HEK293 (cell line): ENCODE measurements around the gene RNASE8.
"Not testable (repeated sequence)": the region's sequence is repeated elsewhere in the genome, so short reads cannot be mapped to it uniquely, and the experiment has no call there.

Experiments used
- CTCF ChIA-PET: fragments of 350-600 bp; formaldehyde crosslinking; extraction: SDS; loops from one replicate; lab custom pipeline; 2021; ENCODE audit warnings: antibody characterized with exemption; lab: Yijun Ruan, JAX
- POLR2A ChIA-PET: fragments of 300-600 bp; formaldehyde crosslinking; extraction: SDS; loops from one replicate; lab custom pipeline; 2020; ENCODE audit warnings: antibody characterized with exemption, inconsistent platforms; lab: Yijun Ruan, JAX
- H3K27ac ChIP-seq: fragments of 200-500 bp; sonication (Bioruptor generic); 2 replicates; pipeline ENCODE4 v1.5.1; 2014; ENCODE audit warnings: low read depth, low read length, control low read depth, inconsistent platforms; ENCODE audit errors: extremely low read depth
- H3K36me3 ChIP-seq, 2 experiments: fragments of 200-500 bp in 1 of 2; sonication (Bioruptor generic) in 1 of 2; 1 replicate in 1 of 2; 2 replicates in 1 of 2; pipeline ENCODE4 v1.5.1; 2014 to 2017; ENCODE audit warnings: inconsistent platforms in 2 of 2, low read length in 2 of 2; ENCODE audit not compliant: control insufficient read depth in 2 of 2, insufficient read depth in 1 of 2
- H3K4me1 ChIP-seq: fragments of 200-500 bp; sonication (Bioruptor generic); 2 replicates; pipeline ENCODE4 v1.5.1; 2014; ENCODE audit warnings: mild to moderate bottlenecking, low read length, inconsistent platforms; ENCODE audit not compliant: control insufficient read depth, insufficient read depth
- H3K4me3 ChIP-seq: 2 replicates; pipeline ENCODE4 v1.5.1; 2011; ENCODE audit warnings: low read depth, mild to moderate bottlenecking, control low read depth, low read length, moderate library complexity
- H3K9me3 ChIP-seq: fragments of 200-500 bp; sonication (Bioruptor generic); 2 replicates; pipeline ENCODE4 v1.5.1; 2014; ENCODE audit warnings: low read depth, low read length, inconsistent platforms; ENCODE audit not compliant: control insufficient read depth, insufficient read depth
- KLF8 ChIP-seq: fragments of 450-650 bp; formaldehyde crosslinking; IDR thresholded peaks from 2 replicates; pipeline ENCODE4 v1.5.1; 2016; ENCODE audit warnings: missing biosample characterization, missing genetic modification characterization
- OVOL3 ChIP-seq: fragments of 450-650 bp; formaldehyde crosslinking; IDR thresholded peaks from 2 replicates; pipeline ENCODE4 v1.5.1; 2016; ENCODE audit warnings: missing biosample characterization, missing genetic modification characterization
- PRDM2 ChIP-seq: fragments of 450-650 bp; formaldehyde crosslinking; IDR thresholded peaks from 2 replicates; pipeline ENCODE4 v1.5.1; 2016; ENCODE audit warnings: missing biosample characterization, missing genetic modification characterization, borderline replicate concordance
- WT1 ChIP-seq: fragments of 450-650 bp; formaldehyde crosslinking; IDR thresholded peaks from 2 replicates; pipeline ENCODE4 v1.5.1; 2016; ENCODE audit warnings: missing biosample characterization, missing genetic modification characterization
- YY2 ChIP-seq: fragments of 450-650 bp; formaldehyde crosslinking; IDR thresholded peaks from 2 replicates; pipeline ENCODE4 v1.5.1; 2016; ENCODE audit warnings: missing biosample characterization, missing genetic modification characterization
- ZNF138 ChIP-seq: fragments of 450-650 bp; formaldehyde crosslinking; IDR thresholded peaks from 2 replicates; pipeline ENCODE4 v1.5.1; 2016; ENCODE audit warnings: missing biosample characterization, missing genetic modification characterization, borderline replicate concordance
- ZNF148 ChIP-seq: fragments of 450-650 bp; formaldehyde crosslinking; IDR thresholded peaks from 2 replicates; pipeline ENCODE4 v1.5.0; 2017; ENCODE audit warnings: missing biosample characterization, missing genetic modification characterization, borderline replicate concordance
- ZNF16 ChIP-seq: fragments of 450-650 bp; formaldehyde crosslinking; IDR thresholded peaks from 2 replicates; pipeline ENCODE4 v1.5.1; 2016; ENCODE audit warnings: low read depth, missing biosample characterization, missing genetic modification characterization
- ZNF169 ChIP-seq: fragments of 450-650 bp; formaldehyde crosslinking; IDR thresholded peaks from 2 replicates; pipeline ENCODE4 v1.5.1; 2016; ENCODE audit warnings: missing biosample characterization, missing genetic modification characterization
- ZNF239 ChIP-seq: fragments of 450-650 bp; formaldehyde crosslinking; IDR thresholded peaks from 2 replicates; pipeline ENCODE4 v1.5.1; 2016; ENCODE audit warnings: missing biosample characterization, missing genetic modification characterization
- ZNF391 ChIP-seq: fragments of 450-650 bp; formaldehyde crosslinking; IDR thresholded peaks from 2 replicates; pipeline ENCODE4 v1.5.1; 2016; ENCODE audit warnings: low read depth, missing biosample characterization, missing genetic modification characterization, borderline replicate concordance
- ZNF394 ChIP-seq: fragments of 450-650 bp; formaldehyde crosslinking; IDR thresholded peaks from 2 replicates; pipeline ENCODE4 v1.5.1; 2016; ENCODE audit warnings: missing biosample characterization, missing genetic modification characterization, mild to moderate bottlenecking, moderate library complexity, borderline replicate concordance
- ZNF416 ChIP-seq: fragments of 450-650 bp; formaldehyde crosslinking; IDR thresholded peaks from 2 replicates; pipeline ENCODE4 v1.5.1; 2016; ENCODE audit warnings: missing biosample characterization, missing genetic modification characterization
- ZNF513 ChIP-seq: fragments of 450-650 bp; IDR thresholded peaks from 2 replicates; pipeline ENCODE4 v1.5.1; 2018; ENCODE audit warnings: missing biosample characterization, missing genetic modification characterization
- ZNF549 ChIP-seq: fragments of 450-650 bp; IDR thresholded peaks from 2 replicates; pipeline ENCODE4 v1.5.1; 2018; ENCODE audit warnings: missing biosample characterization, missing genetic modification characterization, mild to moderate bottlenecking, inconsistent platforms, moderate library complexity
- ZNF560 ChIP-seq: fragments of 450-650 bp; formaldehyde crosslinking; IDR thresholded peaks from 2 replicates; pipeline ENCODE4 v1.5.1; 2017; ENCODE audit warnings: missing biosample characterization, missing genetic modification characterization, borderline replicate concordance
- ZNF623 ChIP-seq: fragments of 450-650 bp; formaldehyde crosslinking; IDR thresholded peaks from 2 replicates; pipeline ENCODE4 v1.5.1; 2016; ENCODE audit warnings: missing biosample characterization, missing genetic modification characterization
- ZNF624 ChIP-seq: fragments of 450-650 bp; formaldehyde crosslinking; IDR thresholded peaks from 2 replicates; pipeline ENCODE4 v1.5.1; 2017; ENCODE audit warnings: missing biosample characterization, missing genetic modification characterization
- ZNF677 ChIP-seq: fragments of 450-650 bp; IDR thresholded peaks from 2 replicates; pipeline ENCODE4 v1.5.0; 2018; ENCODE audit warnings: missing biosample characterization, mild to moderate bottlenecking, missing genetic modification characterization, moderate library complexity

RNASE8 gene

GRCh38 chr14:21040370-21040925 lies 17.2 kb upstream of the RNASE8 start:
- POLR2A ChIA-PET, result interaction anchor here (1.0 to 2.8 kb wide), 3 partner anchors 12 to 31 kb away, joined by 3 to 15 read pairs (median 5); no protein-coding TSS in a partner anchor
- TF ChIP-seq ZNF391 (tag by site-specific recombination) (no peak), ZNF549 (tag by site-specific recombination) (peak; percentile 90; the same call in 1 of the 2 replicates)
- CTCF ChIA-PET, result interaction anchor here (0.6 to 7.0 kb wide), 31 partner anchors 8 to 360 kb away, joined by 3 to 206 read pairs (median 5); partner anchors contain the start of genes RNASE8 and SLC39A2

GRCh38 chr14:21040941-21041340 lies 16.7 kb upstream of the RNASE8 start:
- H3K4me1 ChIP-seq, H3K4me3 ChIP-seq, H3K36me3 ChIP-seq, H3K9me3 ChIP-seq, H3K27ac ChIP-seq: not testable (repeated sequence)
- ChIA-PET CTCF (interaction anchor here (0.6 to 7.0 kb wide), 21 partner anchors 9 to 350 kb away, joined by 3 to 206 read pairs (median 8); partner anchors contain the start of genes RNASE8 and SLC39A2), POLR2A (interaction anchor here (1.2 to 2.8 kb wide), 2 partner anchors 13 to 26 kb away, joined by 3 to 15 read pairs; no protein-coding TSS in a partner anchor)

More at GRCh38 chr14:21040370-21040925, 17.2 kb upstream of the RNASE8 start:
- H3K36me3 ChIP-seq, result no peaks in the 10 kb centered on the region
- no peaks in the 10 kb centered on the region for H3K9me3 ChIP-seq
- H3K4me1 ChIP-seq, result no peaks in the 10 kb centered on the region
- H3K27ac ChIP-seq, result no peak overlapping the region
- no peak overlapping the region for H3K4me3 ChIP-seq

- H3K9me3 ChIP-seq, result no peaks in the 10 kb centered on the region
- ChIA-PET POLR2A (no interaction called here), CTCF (interaction anchor here (0.6 to 7.0 kb wide), 7 partner anchors 10 to 351 kb away, joined by 3 to 206 read pairs (median 6); no protein-coding TSS in a partner anchor)
- H3K36me3 ChIP-seq, result no peaks in the 10 kb centered on the region
- TF ChIP-seq ZNF416 (tag by site-specific recombination) (no peak), ZNF138 (tag by site-specific recombination) (no peak), YY2 (tag by site-specific recombination) (no peak), ZNF239 (tag by site-specific recombination) (no peak), ZNF513 (tag by site-specific recombination) (no peak), ZNF560 (tag by site-specific recombination) (no peak), KLF8 (tag by site-specific recombination) (no peak), OVOL3 (no peak), ZNF623 (tag by site-specific recombination) (no peak), ZNF394 (tag by site-specific recombination) (no peak), WT1 (no peak), ZNF677 (tag by site-specific recombination) (no peak), PRDM2 (tag by site-specific recombination) (no peak), ZNF148 (tag by site-specific recombination) (no peak), ZNF16 (no peak), ZNF624 (tag by site-specific recombination) (no peak), ZNF169 (tag by site-specific recombination) (no peak)
- H3K4me3 ChIP-seq, result no peak within 1 kb of the TSS
- no peaks in the 10 kb centered on the region for H3K4me1 ChIP-seq
- no peak within 1 kb of the TSS for H3K27ac ChIP-seq
Observed at GRCh38 chr14:21041676-21042433, 15.8 kb upstream of the RNASE8 start, which contains the start of gene RNASE7. RNASE7 (plus strand) TSS chr14:21042362; CDS start chr14:21042993, 631 bp downstream.
